Esophagus muscularis mucosa (tissue), 4 donors: ENCODE results near the gene RARG.

Experiments
- CTCF ChIP-seq, 3 experiments: fragments of 200-600 bp in 2 of 3; fragments of 450-650 bp in 1 of 3; sonication (generic) in 2 of 3; IDR thresholded peaks; one replicate each; pipeline ENCODE4 v1.5.1; 2017 to 2019; ENCODE audit warnings: antibody characterized with exemption in 3 of 3, mild to moderate bottlenecking in 2 of 3, moderate library complexity in 1 of 3
- EP300 ChIP-seq: sonication (generic); formaldehyde crosslinking; IDR thresholded peaks from one replicate; pipeline ENCODE4 v1.6.1; 2017; ENCODE audit warnings: antibody characterized with exemption
- POLR2A ChIP-seq: fragments of 450-650 bp; IDR thresholded peaks from one replicate; pipeline ENCODE4 v1.6.1; 2017; ENCODE audit warnings: antibody characterized with exemption, moderate library complexity, mild to moderate bottlenecking, low read depth
- POLR2AphosphoS5 ChIP-seq, 2 donors: sonication (generic); formaldehyde crosslinking; IDR thresholded peaks; one replicate each; pipeline ENCODE4 v1.6.1; 2017; ENCODE audit warnings: antibody characterized with exemption in 2 of 2

GRCh38 chr12:53218551-53219291 lies 13.3 kb downstream of the RARG start:
- TF ChIP-seq CTCF (IDR thresholded peaks at IDR 0.05) (no peak), EP300 (no peak), POLR2A (no peak), POLR2AphosphoS5 (IDR thresholded peaks at IDR 0.05) (no peak)
